Suprapubic skin (tissue), 4 donors: ENCODE results near the gene STK40. TPM values are rescaled to one million over a fixed set of nuclear protein-coding genes. Genes with fewer than 3 reads are reported as not detected.

Experiments used
- DNase-seq, 2 donors: peaks; one replicate each; pipeline ENCODE4 v3.0.0-alpha.2; 2019; ENCODE audit warnings: low spot score in 2 of 2
- H3K27ac ChIP-seq: fragments of 200-600 bp; sonication (generic); one replicate; pipeline ENCODE4 v1.5.1; 2019
- H3K27me3 ChIP-seq: fragments of 200-600 bp; sonication (generic); one replicate; pipeline ENCODE4 v1.5.1; 2019
- H3K36me3 ChIP-seq: fragments of 200-600 bp; sonication (generic); one replicate; pipeline ENCODE4 v1.5.1; 2019
- H3K4me1 ChIP-seq: fragments of 200-600 bp; sonication (generic); one replicate; pipeline ENCODE4 v1.5.1; 2019
- H3K4me3 ChIP-seq: fragments of 200-600 bp; sonication (generic); one replicate; pipeline ENCODE4 v1.5.1; 2019; ENCODE audit warnings: mild to moderate bottlenecking
- H3K9me3 ChIP-seq: fragments of 200-600 bp; sonication (generic); one replicate; pipeline ENCODE4 v1.5.1; 2019
- EP300 ChIP-seq: sonication (generic); formaldehyde crosslinking; IDR thresholded peaks from one replicate; pipeline ENCODE4 v1.6.1; 2017; ENCODE audit warnings: antibody characterized with exemption
- POLR2A ChIP-seq, 2 donors: fragments of 450-650 bp; IDR thresholded peaks; one replicate each; pipeline ENCODE4 v1.6.1; 2017; ENCODE audit warnings: antibody characterized with exemption in 2 of 2, mild to moderate bottlenecking in 2 of 2, moderate library complexity in 2 of 2
- POLR2AphosphoS5 ChIP-seq, 3 donors: sonication (generic); formaldehyde crosslinking; IDR thresholded peaks; one replicate each; pipeline ENCODE4 v1.6.1; 2017; ENCODE audit warnings: antibody characterized with exemption in 3 of 3
- WGBS: methylation state at CpG from one replicate; pipeline ENCODE4 v1.1.5; 2018; 5-methylcytosine and 5-hydroxymethylcytosine counted together
- total RNA-seq, 4 donors: library from RNA; depleted of rRNA; stranded (reverse); fragments of >200 nt; gene quantifications; one replicate each; pipeline ENCODE4 v1.1.0, GENCODE V29; 2016
- TF ChIP-seq, protein P1 (sequence below), 2 donors: fragments of 200-600 bp in 1 of 2; fragments of 450-650 bp in 1 of 2; sonication (generic) in 1 of 2; IDR thresholded peaks; one replicate each; pipeline ENCODE4 v1.5.1; 2016 to 2019; ENCODE audit warnings: antibody characterized with exemption in 2 of 2, mild to moderate bottlenecking in 1 of 2, moderate library complexity in 1 of 2

STK40 gene
- total RNA-seq, 4 donors from 2014 or later: 29.0 to 69.5 (median 51.8) TPM

DNA sequence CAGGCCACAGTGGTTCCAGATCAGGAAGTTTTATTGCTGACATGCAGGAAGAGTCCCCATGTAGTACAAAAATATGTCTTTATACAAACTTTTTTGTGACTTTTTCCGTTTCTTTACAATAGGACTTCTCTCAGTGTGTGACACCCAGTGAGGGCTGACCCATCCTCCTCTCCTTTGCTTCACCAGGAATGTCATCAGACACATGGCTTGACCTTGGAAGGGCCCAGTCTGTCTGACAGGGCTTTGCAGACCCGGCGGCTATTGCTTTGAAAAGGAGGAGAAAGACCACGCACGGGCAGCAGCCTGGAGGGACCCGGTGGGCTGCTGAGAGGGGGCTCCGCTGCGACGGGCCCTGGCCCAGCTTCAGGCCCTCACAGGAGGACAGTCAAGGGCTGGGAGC lies 46.1 kb downstream of the STK40 start:
- 91% methylated on average over 9 of the region's 9 CpGs for WGBS
- H3K27ac ChIP-seq: no peak overlapping the region
- peaks cover 35% of the 10 kb centered on the region for H3K36me3 ChIP-seq
- DNase-seq: no peak
- no peaks in the 10 kb centered on the region for H3K27me3 ChIP-seq
- H3K4me3 ChIP-seq: no peak overlapping the region
- no peak for TF ChIP-seq POLR2A (IDR thresholded peaks at IDR 0.05)
- TF ChIP-seq EP300: no peak
- no peak for TF ChIP-seq POLR2AphosphoS5 (IDR thresholded peaks at IDR 0.05)
- TF ChIP-seq, protein P1, sequence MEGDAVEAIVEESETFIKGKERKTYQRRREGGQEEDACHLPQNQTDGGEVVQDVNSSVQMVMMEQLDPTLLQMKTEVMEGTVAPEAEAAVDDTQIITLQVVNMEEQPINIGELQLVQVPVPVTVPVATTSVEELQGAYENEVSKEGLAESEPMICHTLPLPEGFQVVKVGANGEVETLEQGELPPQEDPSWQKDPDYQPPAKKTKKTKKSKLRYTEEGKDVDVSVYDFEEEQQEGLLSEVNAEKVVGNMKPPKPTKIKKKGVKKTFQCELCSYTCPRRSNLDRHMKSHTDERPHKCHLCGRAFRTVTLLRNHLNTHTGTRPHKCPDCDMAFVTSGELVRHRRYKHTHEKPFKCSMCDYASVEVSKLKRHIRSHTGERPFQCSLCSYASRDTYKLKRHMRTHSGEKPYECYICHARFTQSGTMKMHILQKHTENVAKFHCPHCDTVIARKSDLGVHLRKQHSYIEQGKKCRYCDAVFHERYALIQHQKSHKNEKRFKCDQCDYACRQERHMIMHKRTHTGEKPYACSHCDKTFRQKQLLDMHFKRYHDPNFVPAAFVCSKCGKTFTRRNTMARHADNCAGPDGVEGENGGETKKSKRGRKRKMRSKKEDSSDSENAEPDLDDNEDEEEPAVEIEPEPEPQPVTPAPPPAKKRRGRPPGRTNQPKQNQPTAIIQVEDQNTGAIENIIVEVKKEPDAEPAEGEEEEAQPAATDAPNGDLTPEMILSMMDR (IDR thresholded peaks at IDR 0.05): no peak
- no peaks in the 10 kb centered on the region for H3K9me3 ChIP-seq
- H3K4me1 ChIP-seq: peaks cover 11% of the 10 kb centered on the region

GRCh38 chr1:36339215-36339614 lies 46.5 kb downstream of the STK40 start:
- no peaks in the 10 kb centered on the region for H3K27me3 ChIP-seq
- peaks cover 32% of the 10 kb centered on the region for H3K36me3 ChIP-seq
- no peak overlapping the region for H3K4me3 ChIP-seq
- H3K4me1 ChIP-seq: peaks cover 11% of the 10 kb centered on the region
- DNase-seq: no peak
- no peaks in the 10 kb centered on the region for H3K9me3 ChIP-seq
- TF ChIP-seq EP300: no peak
- TF ChIP-seq, protein P1 (IDR thresholded peaks at IDR 0.05): no peak
- no peak for TF ChIP-seq POLR2AphosphoS5 (IDR thresholded peaks at IDR 0.05)
- TF ChIP-seq POLR2A (IDR thresholded peaks at IDR 0.05): no peak
- 72% methylated on average over 3 of the region's 7 CpGs for WGBS
- H3K27ac ChIP-seq: no peak overlapping the region

DNA sequence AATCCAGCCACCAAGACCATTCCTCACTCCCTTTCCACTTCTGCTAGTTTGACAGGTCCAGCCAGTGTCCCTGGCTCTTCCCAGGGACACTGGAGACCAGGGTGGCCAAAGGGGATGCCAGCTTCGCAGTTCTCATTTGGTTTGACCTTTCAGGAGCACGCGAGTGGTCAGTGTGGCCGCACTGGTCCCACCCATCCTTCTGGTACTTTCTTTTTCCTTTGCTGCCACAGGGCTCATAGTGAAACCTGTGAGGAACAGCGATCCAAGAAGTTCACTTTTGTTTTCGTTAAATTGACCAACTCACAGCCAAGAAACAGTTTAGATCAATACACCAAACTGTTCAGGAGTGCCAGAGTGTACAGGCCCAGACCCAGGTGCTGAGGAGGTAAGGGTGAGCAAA lies 47.9 kb downstream of the STK40 start:
- H3K27ac ChIP-seq: no peak overlapping the region
- 93% methylated on average over 6 of the region's 6 CpGs for WGBS

GRCh38 chr1:36330940-36331339 lies 54.8 kb downstream of the STK40 start:
- H3K36me3 ChIP-seq: no peaks in the 10 kb centered on the region
- peaks cover 16% of the 10 kb centered on the region for H3K4me1 ChIP-seq
- DNase-seq: no peak
- no peak overlapping the region for H3K4me3 ChIP-seq
- WGBS: 92% methylated on average over 15 of the region's 15 CpGs
- no peaks in the 10 kb centered on the region for H3K27me3 ChIP-seq
- no peaks in the 10 kb centered on the region for H3K9me3 ChIP-seq
- TF ChIP-seq, protein P1 (IDR thresholded peaks at IDR 0.05): no peak
- TF ChIP-seq POLR2A (IDR thresholded peaks at IDR 0.05) (no peak), EP300 (no peak), POLR2AphosphoS5 (IDR thresholded peaks at IDR 0.05) (no peak)
- no peak overlapping the region for H3K27ac ChIP-seq

More for the DNA sequence above, 47.9 kb downstream of the STK40 start:
- Histone ChIP-seq H3K9me3 (no peaks in the 10 kb centered on the region), H3K4me1 (peaks cover 6% of the 10 kb centered on the region), H3K4me3 (no peak overlapping the region), H3K36me3 (peaks cover 29% of the 10 kb centered on the region), H3K27me3 (no peaks in the 10 kb centered on the region)
- no peak for DNase-seq
- TF ChIP-seq POLR2AphosphoS5 (IDR thresholded peaks at IDR 0.05): no peak

DNA sequence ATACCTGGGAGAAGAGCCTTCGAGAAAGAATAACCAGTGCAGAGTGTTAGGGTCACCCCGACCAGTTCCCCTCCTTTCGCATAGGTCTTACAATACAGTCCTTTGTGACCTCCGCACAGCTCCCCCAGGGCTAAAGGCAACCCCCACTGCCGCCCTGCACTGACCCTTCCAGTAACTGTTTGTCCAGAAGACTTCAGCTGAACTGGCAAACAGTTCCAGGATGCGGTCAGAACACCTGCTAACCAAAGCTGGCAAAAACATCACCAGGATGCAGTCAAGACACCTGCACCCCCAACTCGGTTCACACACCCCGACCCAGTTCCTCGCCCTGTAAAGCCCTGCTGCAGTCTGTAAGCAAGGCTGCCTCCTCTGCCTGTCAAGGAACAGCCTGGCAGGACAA lies 55.9 kb downstream of the STK40 start:
- Histone ChIP-seq H3K36me3 (no peaks in the 10 kb centered on the region), H3K27me3 (no peaks in the 10 kb centered on the region), H3K4me1 (peaks cover 16% of the 10 kb centered on the region), H3K27ac (no peak overlapping the region), H3K9me3 (no peaks in the 10 kb centered on the region), H3K4me3 (no peak overlapping the region)
- TF ChIP-seq EP300 (no peak), POLR2AphosphoS5 (IDR thresholded peaks at IDR 0.05) (no peak), POLR2A (IDR thresholded peaks at IDR 0.05) (no peak)
- TF ChIP-seq, protein P1 (IDR thresholded peaks at IDR 0.05): no peak
- DNase-seq: no peak
- 92% methylated on average over 9 of the region's 9 CpGs for WGBS

- H3K4me3 ChIP-seq: no peak overlapping the region
- TF ChIP-seq, protein P1 (IDR thresholded peaks at IDR 0.05): no peak
- no peak for TF ChIP-seq POLR2AphosphoS5 (IDR thresholded peaks at IDR 0.05)
- TF ChIP-seq EP300: no peak
- no peak for TF ChIP-seq POLR2A (IDR thresholded peaks at IDR 0.05)
- H3K27ac ChIP-seq: no peak overlapping the region
- H3K27me3 ChIP-seq: no peaks in the 10 kb centered on the region
- no peaks in the 10 kb centered on the region for H3K9me3 ChIP-seq
- 49% methylated on average over 6 of the region's 6 CpGs for WGBS
- H3K36me3 ChIP-seq: no peaks in the 10 kb centered on the region
- no peak for DNase-seq
- H3K4me1 ChIP-seq: peaks cover 25% of the 10 kb centered on the region
These were observed 57.0 kb downstream of the STK40 start for GRCh38 chr1:36328713-36329112.
